ENCODE data around the gene NEUROG1. TPM values are rescaled to one million over a fixed set of nuclear protein-coding genes. Genes with fewer than 3 reads are reported as not detected.

NEUROG1 gene
- total and polyA plus RNA-seq, 8 donors, result not detected

GRCh38 chr5:135568246-135568645 is 32.5 kb upstream of the NEUROG1 start:
- no peak for TF ChIP-seq CTCF (IDR thresholded peaks at IDR 0.05)

DNA sequence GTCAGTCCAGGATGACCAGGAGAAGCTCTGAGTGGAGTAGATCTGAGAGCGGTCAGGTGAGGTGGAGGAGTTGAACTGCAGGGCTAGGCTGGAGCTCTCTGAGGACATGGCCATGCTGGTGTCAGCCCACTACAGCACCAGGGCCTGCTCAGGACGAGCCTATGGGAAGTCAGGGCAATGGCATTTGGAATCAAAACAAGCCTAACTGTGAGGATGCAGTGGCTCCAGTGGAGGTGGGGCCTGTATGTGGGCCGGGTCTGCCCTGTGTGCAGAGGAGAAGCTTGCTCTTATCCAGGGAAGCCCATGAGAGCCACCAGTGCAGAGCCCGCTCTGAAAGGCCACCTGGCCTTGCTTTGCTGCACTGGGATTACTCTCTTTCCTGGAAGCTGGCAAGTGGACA is 31.9 kb upstream of the NEUROG1 start:
- Histone ChIP-seq H3K4me1 (no peaks in the 10 kb centered on the region), H3K4me3 (no peak overlapping the region), H3K9me3 (no peaks in the 10 kb centered on the region), H3K27ac (no peak overlapping the region), H3K36me3 (no peaks in the 10 kb centered on the region), H3K27me3 (peaks cover 0 to 37% of the 10 kb centered on the region in 2 donors)
- DNase-seq (no peak), ATAC-seq (no peak)
- intact Hi-C loops (cut with DNase I), result loop anchor here in 1 of 2 donors (5.0 to 10.0 kb wide), 2 partner anchors 167 to 260 kb away; no protein-coding TSS in a partner anchor
- no peak for TF ChIP-seq CTCF (IDR thresholded peaks at IDR 0.05)

More at GRCh38 chr5:135568246-135568645, 32.5 kb upstream of the NEUROG1 start:
- ATAC-seq (no peak), DNase-seq (no peak)
- Histone ChIP-seq H3K9me3 (no peaks in the 10 kb centered on the region), H3K27ac (no peak overlapping the region), H3K4me3 (no peak overlapping the region), H3K36me3 (no peaks in the 10 kb centered on the region), H3K4me1 (no peaks in the 10 kb centered on the region), H3K27me3 (peaks cover 0 to 37% of the 10 kb centered on the region in 2 donors)
- intact Hi-C loops (cut with DNase I), result loop anchor here in 1 of 2 donors (5.0 to 10.0 kb wide), 2 partner anchors 167 to 259 kb away; no protein-coding TSS in a partner anchor

GRCh38 chr5:135566422-135567400 is 30.9 kb upstream of the NEUROG1 start:
- intact Hi-C loops (cut with DNase I), result loop anchor here in 1 of 2 donors (5.0 to 10.0 kb wide), 2 partner anchors 168 to 261 kb away; no protein-coding TSS in a partner anchor
- ATAC-seq, result no peak

DNA sequence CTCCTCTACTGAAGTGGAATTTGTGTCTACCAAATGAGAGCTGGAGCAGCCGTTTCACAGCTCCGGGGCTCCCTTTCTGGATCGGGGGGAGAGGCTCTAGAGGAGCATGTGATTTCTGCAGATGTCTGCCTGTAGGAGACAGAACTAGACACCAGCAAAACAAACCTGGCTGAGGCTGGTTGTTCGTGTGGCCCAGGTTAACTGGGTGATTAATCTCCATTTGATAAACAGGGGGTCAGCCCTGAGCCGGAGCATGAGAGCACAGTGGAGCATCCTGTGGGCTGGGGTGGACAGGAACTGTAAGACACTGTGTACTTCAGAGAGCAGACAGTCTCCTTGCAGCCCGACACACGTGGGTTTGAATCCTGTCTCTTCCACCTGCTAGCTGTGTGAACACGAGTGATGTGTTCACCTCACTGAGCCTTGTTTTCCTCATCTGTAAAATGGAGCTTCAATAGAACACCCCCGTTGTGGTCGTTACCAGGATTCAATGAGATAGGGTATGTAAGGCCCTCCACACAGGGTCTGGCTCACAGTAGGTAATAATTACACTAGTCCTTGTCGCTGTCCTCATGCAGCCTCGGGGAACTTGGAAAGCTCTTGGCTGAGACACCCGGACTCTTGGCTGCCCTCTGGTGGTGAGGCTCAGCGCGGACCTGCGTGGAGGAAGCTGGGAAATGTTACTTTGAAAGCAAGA is 30.1 kb upstream of the NEUROG1 start:
- ATAC-seq, result peak; percentile 90
- peak in 3 of 4 donors; percentile 54 to 89 (median 64) for DNase-seq
- TF ChIP-seq CTCF (IDR thresholded peaks at IDR 0.05), result peak; percentile 83 to 84
- H3K27ac ChIP-seq, result no peak overlapping the region
- no peaks in the 10 kb centered on the region for H3K9me3 ChIP-seq
- peaks cover 0 to 28% of the 10 kb centered on the region in 2 donors for H3K27me3 ChIP-seq
- H3K4me1 ChIP-seq, result peaks cover 0 to 3% of the 10 kb centered on the region in 2 donors
- no peak overlapping the region for H3K4me3 ChIP-seq
- no peaks in the 10 kb centered on the region for H3K36me3 ChIP-seq
- intact Hi-C loops (cut with DNase I), result loop anchor here in 1 of 2 donors (5.0 to 10.0 kb wide), 2 partner anchors 169 to 261 kb away; no protein-coding TSS in a partner anchor

More at GRCh38 chr5:135566422-135567400, 30.9 kb upstream of the NEUROG1 start:
- TF ChIP-seq CTCF (IDR thresholded peaks at IDR 0.05), result no peak
- DNase-seq, result peak in 1 of 4 donors; percentile 68
- Histone ChIP-seq H3K9me3 (no peaks in the 10 kb centered on the region), H3K4me3 (no peak overlapping the region), H3K4me1 (no peaks in the 10 kb centered on the region), H3K36me3 (no peaks in the 10 kb centered on the region), H3K27me3 (peaks cover 0 to 28% of the 10 kb centered on the region in 2 donors), H3K27ac (no peak overlapping the region)
